A549 (cell line): Measurements from ENCODE around the gene CC2D2A. TPM values are rescaled to one million over a fixed set of nuclear protein-coding genes. Genes with fewer than 3 reads are reported as not detected.

Source experiments
- ATAC-seq, 2 experiments: fragments of 200-7000 bp in 1 of 2; fragments of >200 bp in 1 of 2; cut with Nextera tagmentation in 1 of 2; cut with Tn5 transposase in 1 of 2; 3 replicates each; pipeline versions ENCODE4 v1.8.0 to v1.9.1; 2018 to 2020; ENCODE audit warnings: mild to moderate bottlenecking in 1 of 2, moderate library complexity in 1 of 2
- CTCF ChIA-PET: fragments of 300-600 bp; sonication (Branson Sonifier 250); formaldehyde crosslinking; extraction: SDS; loops from one replicate; lab custom pipeline; 2021; ENCODE audit warnings: antibody characterized with exemption, inconsistent platforms; lab: Yijun Ruan, JAX
- POLR2A ChIA-PET: fragments of 350-600 bp; formaldehyde crosslinking; extraction: SDS; loops from one replicate; lab custom pipeline; 2021; ENCODE audit warnings: antibody characterized with exemption, inconsistent platforms; lab: Yijun Ruan, JAX
- DNase-seq, 2 experiments: peaks; one replicate each; pipeline versions ENCODE4 v3.0.0 to v3.0.0-alpha.2; 2011 to 2016; ENCODE audit warnings: low read depth in 1 of 2, low spot score in 1 of 2
- FAIRE-seq: peaks from 2 replicates; lab custom pipeline; 2011; peaks lifted over from hg19 to GRCh38; lab: Jason Lieb, UNC
- H3K27ac ChIP-seq, 2 experiments: fragments of >200 bp; sonication (Bioruptor Twin); formaldehyde crosslinking; 3 replicates each; pipeline ENCODE4 v1.5.1; 2016 to 2017
- H3K4me1 ChIP-seq: fragments of >200 bp; sonication (Bioruptor Twin); formaldehyde crosslinking; 3 replicates; pipeline ENCODE4 v1.6.1; 2016
- H3K4me2 ChIP-seq: fragments of >200 bp; sonication (Bioruptor Twin); formaldehyde crosslinking; 3 replicates; pipeline ENCODE4 v1.6.1; 2016
- H3K4me3 ChIP-seq: fragments of >200 bp; sonication (Bioruptor Twin); formaldehyde crosslinking; 3 replicates; pipeline ENCODE4 v1.5.1; 2016
- H3K9me3 ChIP-seq: fragments of >200 bp; sonication (Bioruptor Twin); formaldehyde crosslinking; 3 replicates; pipeline ENCODE4 v1.6.1; 2016
- ATOH8 ChIP-seq: fragments of 250-450 bp; sonication (Bioruptor Pico); IDR thresholded peaks from 2 replicates; pipeline ENCODE4 v1.5.0; 2020; ENCODE audit warnings: low read depth, mild to moderate bottlenecking, moderate library complexity
- CBX2 ChIP-seq: fragments of 200-600 bp; sonication (generic); IDR thresholded peaks from 2 replicates; pipeline ENCODE4 v1.6.1; 2016; ENCODE audit warnings: low read depth, mild to moderate bottlenecking, borderline replicate concordance
- CHD2 ChIP-seq: fragments of 150-350 bp; IDR thresholded peaks from 2 replicates; pipeline ENCODE4 v1.6.1; 2014; ENCODE audit warnings: low read length; ENCODE audit not compliant: partially characterized antibody
- CHD4 ChIP-seq: fragments of 200-600 bp; sonication (generic); IDR thresholded peaks from 2 replicates; pipeline ENCODE4 v1.6.1; 2016; ENCODE audit warnings: antibody characterized with exemption, mild to moderate bottlenecking, borderline replicate concordance
- EP300 ChIP-seq, 2 experiments: fragments of >200 bp; sonication (Bioruptor Twin); formaldehyde crosslinking; IDR thresholded peaks; 2 replicates in 1 of 2; 3 replicates in 1 of 2; pipeline ENCODE4 v1.6.1; 2016 to 2017
- ESRRA ChIP-seq: fragments of 150-350 bp; IDR thresholded peaks from 2 replicates; pipeline ENCODE4 v1.6.1; 2014; ENCODE audit warnings: mild to moderate bottlenecking, low read length, borderline replicate concordance
- FOSB ChIP-seq: fragments of 250-450 bp; sonication (Bioruptor Pico); IDR thresholded peaks from 2 replicates; pipeline ENCODE4 v1.5.0; 2020; ENCODE audit warnings: mild to moderate bottlenecking, moderate library complexity
- FOXS1 ChIP-seq: fragments of 250-450 bp; sonication (Bioruptor Pico); IDR thresholded peaks from 2 replicates; pipeline ENCODE4 v1.5.0; 2020; ENCODE audit warnings: mild to moderate bottlenecking, moderate library complexity
- GATA3 ChIP-seq: IDR thresholded peaks from 2 replicates; pipeline ENCODE4 v1.6.1; 2012; ENCODE audit warnings: borderline replicate concordance
- HDAC2 ChIP-seq: fragments of 200-600 bp; sonication (generic); IDR thresholded peaks from 2 replicates; pipeline ENCODE4 v1.6.1; 2016
- HEYL ChIP-seq: fragments of 250-450 bp; sonication (Bioruptor Pico); IDR thresholded peaks from 2 replicates; pipeline ENCODE4 v1.8.0; 2021; ENCODE audit warnings: mild to moderate bottlenecking, moderate library complexity
- HOXA7 ChIP-seq: fragments of 250-450 bp; sonication (Bioruptor Pico); IDR thresholded peaks from 2 replicates; pipeline ENCODE4 v1.5.0; 2020; ENCODE audit warnings: mild to moderate bottlenecking, moderate library complexity
- KDM1A ChIP-seq: fragments of 200-600 bp; sonication (generic); IDR thresholded peaks from 2 replicates; pipeline ENCODE4 v1.6.1; 2016; ENCODE audit warnings: low read depth, mild to moderate bottlenecking
- MAZ ChIP-seq: fragments of 150-350 bp; IDR thresholded peaks from 2 replicates; pipeline ENCODE4 v1.6.1; 2014; ENCODE audit warnings: antibody characterized with exemption, low read depth, low read length, borderline replicate concordance
- MYC ChIP-seq: IDR thresholded peaks from 2 replicates; pipeline ENCODE4 v1.6.1; 2012; ENCODE audit warnings: mild to moderate bottlenecking, inconsistent platforms, low read length, improper control_type of control experiment, borderline replicate concordance
- NR3C1 ChIP-seq: fragments of >200 bp; sonication (Bioruptor Twin); formaldehyde crosslinking; IDR thresholded peaks from 3 replicates; pipeline ENCODE4 v1.6.1; 2017
- PHF8 ChIP-seq: fragments of 200-600 bp; sonication (generic); IDR thresholded peaks from 2 replicates; pipeline ENCODE4 v1.6.1; 2016; ENCODE audit warnings: low read depth, mild to moderate bottlenecking, antibody characterized with exemption, moderate library complexity, borderline replicate concordance
- POLR2A ChIP-seq: IDR thresholded peaks from 2 replicates; pipeline ENCODE4 v1.6.1; 2012; ENCODE audit warnings: mild to moderate bottlenecking, low read length
- RCOR1 ChIP-seq: fragments of 150-350 bp; IDR thresholded peaks from 2 replicates; pipeline ENCODE4 v1.6.1; 2014; ENCODE audit warnings: antibody characterized with exemption, low read length, low read depth
- SMC3 ChIP-seq: fragments of >200 bp; sonication (Bioruptor Twin); formaldehyde crosslinking; IDR thresholded peaks from 3 replicates; pipeline ENCODE4 v1.6.1; 2018; ENCODE audit warnings: inconsistent platforms
- TFCP2L1 ChIP-seq: fragments of 250-450 bp; sonication (Bioruptor Pico); IDR thresholded peaks from 2 replicates; pipeline ENCODE4 v1.5.0; 2021; ENCODE audit warnings: mild to moderate bottlenecking
- USF2 ChIP-seq: fragments of 450-650 bp; IDR thresholded peaks from 2 replicates; pipeline ENCODE4 v1.6.1; 2014; ENCODE audit warnings: antibody characterized with exemption
- ZSCAN20 ChIP-seq: fragments of 250-450 bp; sonication (Bioruptor Pico); IDR thresholded peaks from 2 replicates; pipeline ENCODE4 v1.8.0; 2022; ENCODE audit warnings: mild to moderate bottlenecking, moderate library complexity
- WGBS: methylation state at CpG from one replicate; pipeline ENCODE4 v1.1.6; 2017; ENCODE audit errors: missing lambda C conversion rate; 5-methylcytosine and 5-hydroxymethylcytosine counted together
- polyA plus RNA-seq, 4 experiments: library from polyadenylated mRNA; depleted of rRNA in 3 of 4; stranded (reverse); fragments of >200 nt; fragmentation: RNase III in 1 of 4; extraction: RNeasy Plus Mini Kit Qiagen cat#74134 plus additional on column Dnase treatment in 1 of 4; gene quantifications; 2 replicates in 3 of 4; 3 replicates in 1 of 4; pipeline ENCODE4 v1.2.3, GENCODE V29; 2011 to 2017
- TF ChIP-seq, protein P1 (sequence below): fragments of >200 bp; sonication (Bioruptor Twin); formaldehyde crosslinking; IDR thresholded peaks from 3 replicates; pipeline ENCODE4 v1.5.1; 2016
- TF ChIP-seq, protein P2 (sequence below): fragments of >200 bp; sonication (Bioruptor Twin); formaldehyde crosslinking; IDR thresholded peaks from 2 replicates; pipeline ENCODE4 v1.6.1; 2016
- TF ChIP-seq, protein P3 (sequence below): fragments of 150-350 bp; IDR thresholded peaks from 2 replicates; pipeline ENCODE4 v1.6.1; 2014; ENCODE audit warnings: low read depth, mild to moderate bottlenecking, low read length
- TF ChIP-seq, protein P4 (sequence below): IDR thresholded peaks from 2 replicates; pipeline ENCODE4 v1.6.1; 2012
- TF ChIP-seq, protein P5 (sequence below): fragments of >200 bp; sonication (Bioruptor Twin); formaldehyde crosslinking; IDR thresholded peaks from 3 replicates; pipeline ENCODE4 v1.6.1; 2016

Gene CC2D2A
- polyA plus RNA-seq, 2 of the 4 experiments (the other 2 are of a cell fraction), result 10.7 to 18.8 TPM

GRCh38 chr4:15533817-15534216, 64.1 kb downstream of the CC2D2A start:
- no peak for FAIRE-seq
- Histone ChIP-seq H3K4me3 (no peak overlapping the region), H3K4me2 (no peak overlapping the region), H3K27ac (no peak overlapping the region), H3K4me1 (no peaks in the 10 kb centered on the region), H3K9me3 (no peaks in the 10 kb centered on the region)
- no peak for ATAC-seq
- DNase-seq, result no peak
- no peak for TF ChIP-seq KDM1A
- TF ChIP-seq EP300 (IDR thresholded peaks at IDR 0.05), result no peak
- TF ChIP-seq CHD2, result no peak
- TF ChIP-seq, protein P1, sequence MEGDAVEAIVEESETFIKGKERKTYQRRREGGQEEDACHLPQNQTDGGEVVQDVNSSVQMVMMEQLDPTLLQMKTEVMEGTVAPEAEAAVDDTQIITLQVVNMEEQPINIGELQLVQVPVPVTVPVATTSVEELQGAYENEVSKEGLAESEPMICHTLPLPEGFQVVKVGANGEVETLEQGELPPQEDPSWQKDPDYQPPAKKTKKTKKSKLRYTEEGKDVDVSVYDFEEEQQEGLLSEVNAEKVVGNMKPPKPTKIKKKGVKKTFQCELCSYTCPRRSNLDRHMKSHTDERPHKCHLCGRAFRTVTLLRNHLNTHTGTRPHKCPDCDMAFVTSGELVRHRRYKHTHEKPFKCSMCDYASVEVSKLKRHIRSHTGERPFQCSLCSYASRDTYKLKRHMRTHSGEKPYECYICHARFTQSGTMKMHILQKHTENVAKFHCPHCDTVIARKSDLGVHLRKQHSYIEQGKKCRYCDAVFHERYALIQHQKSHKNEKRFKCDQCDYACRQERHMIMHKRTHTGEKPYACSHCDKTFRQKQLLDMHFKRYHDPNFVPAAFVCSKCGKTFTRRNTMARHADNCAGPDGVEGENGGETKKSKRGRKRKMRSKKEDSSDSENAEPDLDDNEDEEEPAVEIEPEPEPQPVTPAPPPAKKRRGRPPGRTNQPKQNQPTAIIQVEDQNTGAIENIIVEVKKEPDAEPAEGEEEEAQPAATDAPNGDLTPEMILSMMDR, result no peak
- no peak for TF ChIP-seq RCOR1
- no peak for TF ChIP-seq GATA3
- TF ChIP-seq, protein P2, sequence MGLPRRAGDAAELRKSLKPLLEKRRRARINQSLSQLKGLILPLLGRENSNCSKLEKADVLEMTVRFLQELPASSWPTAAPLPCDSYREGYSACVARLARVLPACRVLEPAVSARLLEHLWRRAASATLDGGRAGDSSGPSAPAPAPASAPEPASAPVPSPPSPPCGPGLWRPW, result no peak
- TF ChIP-seq, protein P3, sequence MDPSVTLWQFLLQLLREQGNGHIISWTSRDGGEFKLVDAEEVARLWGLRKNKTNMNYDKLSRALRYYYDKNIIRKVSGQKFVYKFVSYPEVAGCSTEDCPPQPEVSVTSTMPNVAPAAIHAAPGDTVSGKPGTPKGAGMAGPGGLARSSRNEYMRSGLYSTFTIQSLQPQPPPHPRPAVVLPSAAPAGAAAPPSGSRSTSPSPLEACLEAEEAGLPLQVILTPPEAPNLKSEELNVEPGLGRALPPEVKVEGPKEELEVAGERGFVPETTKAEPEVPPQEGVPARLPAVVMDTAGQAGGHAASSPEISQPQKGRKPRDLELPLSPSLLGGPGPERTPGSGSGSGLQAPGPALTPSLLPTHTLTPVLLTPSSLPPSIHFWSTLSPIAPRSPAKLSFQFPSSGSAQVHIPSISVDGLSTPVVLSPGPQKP, result no peak
- no peak for TF ChIP-seq FOXS1 (CRISPR knock-in tag)
- no peak for TF ChIP-seq SMC3
- no peak for TF ChIP-seq HDAC2
- no peak for TF ChIP-seq NR3C1
- no peak for TF ChIP-seq ATOH8 (CRISPR knock-in tag)
- no peak for TF ChIP-seq CBX2
- no peak for TF ChIP-seq MYC
- TF ChIP-seq, protein P4, sequence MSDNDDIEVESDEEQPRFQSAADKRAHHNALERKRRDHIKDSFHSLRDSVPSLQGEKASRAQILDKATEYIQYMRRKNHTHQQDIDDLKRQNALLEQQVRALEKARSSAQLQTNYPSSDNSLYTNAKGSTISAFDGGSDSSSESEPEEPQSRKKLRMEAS, result no peak
- no peak for TF ChIP-seq HOXA7 (CRISPR knock-in tag)
- TF ChIP-seq HEYL (CRISPR knock-in tag), result no peak
- TF ChIP-seq USF2, result no peak
- no peak for TF ChIP-seq ESRRA
- CTCF ChIA-PET, result no interaction called here
- POLR2A ChIA-PET, result no interaction called here
- 70% methylated on average over 2 of the region's 2 CpGs for WGBS

DNA sequence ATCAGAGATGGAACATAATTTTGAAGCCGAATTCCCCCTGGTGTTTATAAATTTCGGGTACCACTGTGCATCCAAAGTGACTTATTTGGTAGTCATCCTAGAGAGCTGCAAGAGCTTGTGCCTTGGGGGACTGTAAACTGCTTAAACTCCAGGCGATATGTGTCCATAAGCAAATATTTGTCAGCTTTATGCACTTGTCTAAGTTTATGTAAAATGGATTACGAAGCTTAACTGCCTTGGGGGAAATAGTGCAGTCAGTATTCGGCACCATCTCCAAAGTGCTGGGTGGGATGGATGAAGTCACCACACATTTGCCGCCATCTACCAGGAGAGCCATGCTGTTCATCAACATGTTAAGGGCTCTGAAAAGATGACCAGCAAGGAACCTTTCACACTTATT, 65.9 kb downstream of the CC2D2A start:
- ChIA-PET CTCF (no interaction called here), POLR2A (no interaction called here)
- FAIRE-seq, result no peak
- Histone ChIP-seq H3K27ac (no peak overlapping the region), H3K4me2 (no peak overlapping the region), H3K4me1 (no peaks in the 10 kb centered on the region), H3K4me3 (no peak overlapping the region), H3K9me3 (no peaks in the 10 kb centered on the region)
- TF ChIP-seq TFCP2L1 (CRISPR knock-in tag) (no peak), ZSCAN20 (CRISPR knock-in tag) (no peak), MAZ (no peak), PHF8 (no peak), RCOR1 (no peak), ESRRA (no peak), FOXS1 (CRISPR knock-in tag) (no peak), CBX2 (no peak), USF2 (no peak), CHD4 (no peak), POLR2A (no peak), FOSB (CRISPR knock-in tag) (no peak)
- TF ChIP-seq, protein P5, sequence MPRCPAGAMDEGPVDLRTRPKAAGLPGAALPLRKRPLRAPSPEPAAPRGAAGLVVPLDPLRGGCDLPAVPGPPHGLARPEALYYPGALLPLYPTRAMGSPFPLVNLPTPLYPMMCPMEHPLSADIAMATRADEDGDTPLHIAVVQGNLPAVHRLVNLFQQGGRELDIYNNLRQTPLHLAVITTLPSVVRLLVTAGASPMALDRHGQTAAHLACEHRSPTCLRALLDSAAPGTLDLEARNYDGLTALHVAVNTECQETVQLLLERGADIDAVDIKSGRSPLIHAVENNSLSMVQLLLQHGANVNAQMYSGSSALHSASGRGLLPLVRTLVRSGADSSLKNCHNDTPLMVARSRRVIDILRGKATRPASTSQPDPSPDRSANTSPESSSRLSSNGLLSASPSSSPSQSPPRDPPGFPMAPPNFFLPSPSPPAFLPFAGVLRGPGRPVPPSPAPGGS, result no peak
- ATAC-seq, result no peak
- no peak for DNase-seq
- WGBS, result 88% methylated on average over 6 of the region's 6 CpGs
